Measurements from ENCODE around the gene CRYBB3.
"Not testable (repeated sequence)": the region's sequence is repeated elsewhere in the genome, so short reads cannot be mapped to it uniquely, and the experiment has no call there.

The CRYBB3 gene

GRCh38 chr22:25176175-25176574 is 23.5 kb upstream of the CRYBB3 start:
- no peak for DNase-seq (ENCODE audit: low spot score)

GRCh38 chr22:25176799-25177198 is 22.9 kb upstream of the CRYBB3 start:
- DNase-seq (ENCODE audit: low spot score) = no peak

- DNase-seq (ENCODE audit: low spot score) = no peak
Measured at GRCh38 chr22:25177226-25177625, 22.4 kb upstream of the CRYBB3 start.

- no peak for DNase-seq (ENCODE audit: low spot score)
Measured at GRCh38 chr22:25177895-25178294, 21.8 kb upstream of the CRYBB3 start.

GRCh38 chr22:25178348-25178747 is 21.3 kb upstream of the CRYBB3 start:
- DNase-seq (ENCODE audit: low spot score) = not testable (repeated sequence)

GRCh38 chr22:25178869-25179631 is 20.6 kb upstream of the CRYBB3 start:
- DNase-seq (ENCODE audit: low spot score) = not testable (repeated sequence)

- no peak for DNase-seq (ENCODE audit: low spot score)
Measured at GRCh38 chr22:25182131-25183110, 17.2 kb upstream of the CRYBB3 start.

GRCh38 chr22:25183949-25184619 is 15.6 kb upstream of the CRYBB3 start:
- DNase-seq (ENCODE audit: low spot score) = no peak

- no peak for DNase-seq (ENCODE audit: low spot score)
Measured at GRCh38 chr22:25186140-25186539, 13.5 kb upstream of the CRYBB3 start.

GRCh38 chr22:25187469-25187868 is 12.2 kb upstream of the CRYBB3 start:
- no peak for DNase-seq (ENCODE audit: low spot score)

GRCh38 chr22:25192406-25192805 is 7.3 kb upstream of the CRYBB3 start:
- no peak for DNase-seq (ENCODE audit: low spot score)

GRCh38 chr22:25193130-25193529 is 6.5 kb upstream of the CRYBB3 start:
- DNase-seq (ENCODE audit: low spot score) = no peak

- no peak for DNase-seq (ENCODE audit: low spot score)
Measured at GRCh38 chr22:25193548-25193947, 6.1 kb upstream of the CRYBB3 start.

GRCh38 chr22:25196326-25196725 is 3.3 kb upstream of the CRYBB3 start:
- DNase-seq (ENCODE audit: low spot score) = no peak

GRCh38 chr22:25197340-25197739 is 2.3 kb upstream of the CRYBB3 start:
- no peak for DNase-seq (ENCODE audit: low spot score)

- no peak for DNase-seq (ENCODE audit: low spot score)
Measured at GRCh38 chr22:25200967-25201366, 1.3 kb downstream of the CRYBB3 start.

GRCh38 chr22:25201557-25202273 is 2.1 kb downstream of the CRYBB3 start:
- no peak for DNase-seq (ENCODE audit: low spot score)

GRCh38 chr22:25202290-25202921 is 2.7 kb downstream of the CRYBB3 start:
- DNase-seq (ENCODE audit: low spot score) = peak; percentile 44

- no peak for DNase-seq (ENCODE audit: low spot score)
Measured at GRCh38 chr22:25203082-25203481, 3.4 kb downstream of the CRYBB3 start.

GRCh38 chr22:25204547-25204946 is 4.9 kb downstream of the CRYBB3 start:
- DNase-seq (ENCODE audit: low spot score) = not testable (repeated sequence)

- no peak for DNase-seq (ENCODE audit: low spot score)
Measured at GRCh38 chr22:25205847-25206246, 6.2 kb downstream of the CRYBB3 start.

All from CD4-positive, alpha-beta T cell treated with Interleukin-6 at 100 ng/mL for 8 hours (primary cell).